CD4-positive, alpha-beta T cell treated with Interleukin-17A for 1 hour (primary cell): ENCODE measurements around the gene LYST.
A peak's percentile ranks its signal among the peaks of the same experiment; 100 is the strongest.
"Not testable (repeated sequence)": the region's sequence is repeated elsewhere in the genome, so short reads cannot be mapped to it uniquely, and the experiment has no call there.

Experiments
- DNase-seq: peaks from one replicate; pipeline ENCODE4 v3.0.0-alpha.2; 2020

The LYST gene

DNA sequence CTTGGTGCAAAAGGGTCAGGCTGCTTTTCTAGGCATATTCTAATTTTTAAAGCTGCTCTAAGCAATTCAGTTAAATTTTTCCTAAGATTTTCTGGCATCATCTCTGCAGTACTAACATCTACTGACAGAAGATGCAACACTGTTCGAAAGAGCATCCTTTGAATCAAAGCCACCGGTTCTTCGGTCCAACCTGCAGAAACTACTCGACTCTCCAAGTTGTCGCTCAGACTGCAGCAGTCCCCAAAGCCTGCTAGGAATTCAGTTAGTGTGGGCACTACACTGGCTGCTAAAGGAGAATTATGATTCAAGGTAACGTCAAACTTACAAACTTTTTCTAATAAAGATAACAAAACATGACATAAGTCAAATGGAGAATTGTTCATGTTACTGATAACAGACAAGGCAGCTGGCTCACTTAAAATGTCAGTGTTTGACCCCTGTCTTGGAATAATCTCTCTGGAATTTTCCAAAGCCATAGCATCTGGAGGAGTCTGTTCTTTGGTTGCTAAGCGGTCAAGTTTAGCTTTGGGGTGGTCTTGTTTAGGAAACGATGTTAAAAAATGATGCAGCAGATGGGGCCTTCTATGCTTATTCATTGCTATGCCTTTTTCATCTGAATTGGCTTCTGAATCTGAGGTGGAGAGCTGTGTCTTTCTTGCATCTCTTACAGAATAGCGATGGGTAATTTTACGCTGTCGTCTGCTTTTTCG lies 56.9 kb downstream of the LYST start:
- no peak for DNase-seq

DNA sequence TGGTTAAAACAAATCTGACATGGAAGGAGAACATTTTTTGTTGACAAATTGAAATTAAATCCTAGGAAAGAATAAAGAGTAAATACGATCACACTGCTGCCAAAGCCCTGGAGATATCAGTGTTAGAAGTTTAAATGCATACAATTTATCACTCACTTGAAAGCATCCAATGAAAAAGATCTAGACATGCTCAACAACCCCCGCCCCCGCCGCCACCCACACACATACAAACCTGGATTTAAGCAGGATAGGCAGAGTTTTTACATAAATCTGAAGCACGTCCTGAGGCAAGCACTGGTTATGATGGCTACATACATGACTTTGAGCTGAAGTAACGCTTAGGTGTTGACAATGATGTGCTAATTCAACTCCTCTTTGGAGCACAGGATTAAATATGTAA lies 58.5 kb downstream of the LYST start:
- no peak for DNase-seq

DNA sequence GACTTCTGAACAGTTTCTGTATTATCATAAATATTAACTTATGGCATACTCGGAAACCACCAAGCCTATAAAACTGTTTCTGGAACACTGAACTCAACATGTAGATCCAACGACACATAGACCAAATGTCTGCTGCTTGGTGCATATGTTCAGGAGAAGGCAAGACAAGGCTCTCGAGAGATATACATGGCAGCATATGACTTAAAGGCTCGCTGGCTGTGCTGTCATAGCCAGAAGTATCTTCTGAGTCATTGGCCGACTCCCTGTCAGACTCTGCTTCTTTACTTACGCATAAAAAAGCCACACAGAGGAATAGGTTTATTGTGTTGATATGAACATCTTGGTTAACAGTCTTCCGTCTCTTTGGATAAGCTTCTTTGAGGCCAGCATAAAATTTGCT lies 60.6 kb downstream of the LYST start:
- no peak for DNase-seq

DNA sequence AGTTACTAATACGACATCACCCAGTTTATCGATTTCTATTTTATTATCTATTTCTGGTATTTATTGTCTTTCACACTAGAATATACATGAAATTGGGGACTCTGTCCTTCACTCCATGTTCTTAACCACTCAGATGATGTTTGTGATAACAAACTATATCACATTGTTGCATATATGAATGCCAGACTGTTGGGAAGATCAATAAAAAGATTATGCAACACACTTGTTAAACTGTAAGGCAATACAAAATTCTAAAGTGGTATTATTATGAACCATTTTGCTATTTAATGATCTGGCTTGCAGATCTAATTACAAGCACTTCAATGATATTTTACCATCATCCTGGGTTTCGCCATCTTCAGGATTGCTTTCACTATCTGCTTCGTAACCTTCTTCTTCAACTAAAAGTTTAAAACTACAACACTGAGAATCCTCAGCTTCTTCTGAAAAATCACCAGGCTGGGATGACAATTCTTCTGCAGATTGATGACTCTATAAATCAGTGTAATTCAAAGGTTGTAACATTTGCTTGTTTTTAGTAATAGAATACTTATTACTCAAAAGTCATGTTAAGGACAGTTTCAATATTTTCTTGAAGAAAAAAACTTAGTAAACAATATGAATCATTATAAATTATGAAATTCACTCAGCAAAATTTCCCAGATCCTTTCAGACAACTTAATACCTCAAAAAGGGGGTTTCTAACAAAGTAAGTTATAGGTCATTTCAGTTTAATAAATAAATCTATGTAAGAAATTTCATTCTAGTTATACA lies 63.9 kb downstream of the LYST start:
- no peak for DNase-seq

DNA sequence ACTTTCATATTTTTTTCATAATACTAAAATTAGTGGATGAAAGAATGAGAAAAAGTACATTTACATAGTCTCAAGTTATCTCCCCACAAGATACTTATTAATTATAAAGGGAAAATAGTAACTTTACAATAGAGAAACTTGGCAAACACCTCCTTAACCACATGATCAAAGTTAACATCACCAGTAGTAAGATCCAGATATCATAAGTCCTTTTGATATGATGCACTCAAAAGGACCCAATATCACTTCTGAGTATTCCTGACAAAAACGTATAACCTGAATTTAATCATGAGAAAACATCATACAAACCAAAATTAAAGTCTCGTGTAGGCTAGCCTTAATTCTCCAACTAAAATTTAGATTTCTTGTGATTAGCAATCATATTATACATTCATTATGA lies 67.4 kb downstream of the LYST start:
- no peak for DNase-seq

GRCh38 chr1:235791532-235792060 lies 75.1 kb downstream of the LYST start:
- no peak for DNase-seq

DNA sequence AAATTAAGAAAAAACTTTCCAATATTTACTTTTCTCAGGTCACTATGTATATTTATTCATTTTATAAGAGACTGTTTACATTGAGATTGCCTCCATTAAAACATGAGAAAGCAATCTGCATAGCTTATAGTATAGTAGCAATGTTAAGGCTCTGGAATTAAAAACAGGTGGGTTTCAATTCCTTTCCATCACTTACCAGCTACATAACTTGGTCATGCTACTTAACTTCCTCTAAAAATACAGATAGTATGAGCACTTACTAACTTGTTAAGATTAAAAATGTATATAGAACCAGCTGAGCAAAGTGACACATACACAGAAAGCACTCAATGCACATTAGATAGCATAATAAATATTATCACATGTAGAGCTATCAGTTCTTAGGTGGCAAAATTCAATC lies 76.6 kb downstream of the LYST start:
- no peak for DNase-seq

- not testable (repeated sequence) for DNase-seq
Measured at GRCh38 chr1:235786227-235786898, 80.3 kb downstream of the LYST start.

DNA sequence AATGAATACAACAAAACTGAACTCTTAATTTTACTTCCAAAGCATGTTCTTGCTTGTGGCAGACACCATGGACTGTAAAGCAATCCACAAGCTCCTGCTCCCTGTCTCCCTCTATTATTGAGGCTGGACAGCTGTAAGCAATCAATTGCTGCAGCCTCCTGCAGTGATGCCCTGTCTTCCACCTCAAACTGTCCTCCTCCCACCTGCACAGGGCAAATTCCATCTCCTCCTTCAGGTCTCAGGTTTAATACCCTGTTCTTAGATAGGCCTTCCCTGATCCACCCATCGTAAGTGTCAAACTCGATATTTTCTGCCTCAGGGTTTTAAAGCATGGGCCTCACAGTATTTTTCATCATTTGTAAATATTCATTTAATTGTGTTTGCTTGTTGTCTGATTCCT lies 81.8 kb downstream of the LYST start:
- DNase-seq, result no peak

DNA sequence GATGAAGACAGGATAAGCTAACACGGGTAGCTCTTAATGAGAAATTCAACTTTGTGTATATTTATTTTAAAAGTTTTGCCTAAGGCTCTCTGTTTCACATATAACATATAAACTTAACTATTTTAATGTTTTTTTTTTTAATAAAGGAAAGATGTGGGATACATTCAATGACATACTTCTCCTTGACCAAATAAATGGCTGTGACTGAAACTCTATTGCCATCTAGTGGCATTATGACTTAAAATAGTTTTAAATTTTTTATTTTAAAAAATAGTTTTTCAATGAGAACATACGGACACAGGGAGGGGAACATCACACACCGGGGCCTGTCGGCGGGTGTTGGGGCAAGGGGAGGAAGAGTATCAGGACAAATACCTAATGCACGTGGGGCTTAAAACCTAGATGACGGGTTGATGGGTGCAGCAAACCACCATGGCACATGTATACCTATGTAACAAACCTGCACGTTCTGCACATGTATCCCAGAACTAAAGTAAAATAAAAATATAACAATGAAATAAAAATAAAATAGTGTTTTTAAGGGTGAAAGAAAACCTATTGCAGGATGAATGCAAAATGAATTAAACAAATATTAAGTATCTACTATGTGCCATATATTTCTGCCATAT lies 83.4 kb downstream of the LYST start:
- DNase-seq, result peak; percentile 27

- DNase-seq, result no peak
Measured at GRCh38 chr1:235782601-235783000, 84.1 kb downstream of the LYST start.

- DNase-seq, result no peak
Measured at GRCh38 chr1:235781807-235782206, 84.9 kb downstream of the LYST start.

DNA sequence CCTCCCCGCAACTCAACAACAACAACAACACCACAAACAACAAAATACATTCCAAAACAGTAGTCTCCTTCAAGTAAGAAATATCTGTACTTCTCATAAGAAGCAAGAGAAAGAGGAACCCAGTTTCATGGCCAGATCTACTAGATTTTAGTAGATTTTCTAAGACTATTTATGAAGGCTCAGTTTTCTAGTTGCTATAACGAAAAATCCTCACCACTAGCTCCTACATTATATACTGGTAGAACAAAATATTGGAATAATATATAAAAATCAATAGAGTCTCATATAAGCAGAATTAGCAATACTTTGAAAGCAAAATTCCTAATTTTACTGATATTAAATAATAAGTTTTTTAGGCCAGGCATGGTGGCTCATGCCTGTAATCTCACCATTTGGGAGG lies 86.9 kb downstream of the LYST start:
- DNase-seq, result no peak

DNA sequence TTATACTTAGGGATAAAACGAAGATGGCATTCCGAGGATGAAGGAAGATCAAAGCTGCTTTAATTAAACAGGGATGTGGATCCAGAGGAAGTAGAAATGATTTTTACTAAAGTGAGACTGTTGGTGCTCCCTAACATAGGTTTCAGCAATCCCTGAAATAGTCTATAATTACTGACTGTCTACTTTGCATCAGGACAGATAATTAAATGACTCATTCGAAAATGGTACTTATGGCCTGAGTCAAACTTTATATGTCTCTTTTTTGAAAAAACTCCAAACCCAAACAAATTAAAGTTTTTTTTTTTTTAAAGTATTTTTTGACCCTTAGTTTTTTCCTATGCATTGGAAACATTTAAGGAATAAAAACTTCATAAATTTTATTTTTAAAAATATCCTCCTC lies 90.3 kb downstream of the LYST start:
- no peak for DNase-seq

DNA sequence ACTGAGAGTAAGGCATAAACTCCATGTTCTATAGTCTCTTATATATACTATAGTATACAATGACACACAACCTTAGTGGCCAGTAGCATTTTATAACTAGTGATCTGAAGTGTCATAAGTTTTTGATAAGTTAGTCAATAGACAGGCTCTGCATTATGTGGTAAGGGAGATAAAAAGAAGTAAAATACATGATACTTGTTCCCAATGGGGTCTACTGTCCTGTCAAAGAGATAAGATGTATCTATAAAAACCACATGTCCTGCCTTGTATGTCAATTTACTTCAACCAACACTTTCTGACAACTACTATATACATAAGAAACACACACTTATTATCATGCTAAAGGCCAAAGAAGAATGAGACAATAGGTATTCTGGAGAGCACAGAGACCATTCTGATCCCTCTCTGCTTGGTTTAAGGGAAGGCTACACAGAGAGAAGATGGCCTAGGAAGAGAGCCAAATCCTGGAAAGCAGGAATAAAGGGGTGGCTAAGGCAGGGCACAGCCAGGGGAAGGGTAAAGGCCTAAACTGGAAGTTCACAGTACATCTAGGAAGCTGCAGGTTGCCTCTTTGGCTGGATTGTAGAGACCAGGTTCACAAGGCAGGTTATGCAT lies 91.4 kb downstream of the LYST start:
- no peak for DNase-seq

DNA sequence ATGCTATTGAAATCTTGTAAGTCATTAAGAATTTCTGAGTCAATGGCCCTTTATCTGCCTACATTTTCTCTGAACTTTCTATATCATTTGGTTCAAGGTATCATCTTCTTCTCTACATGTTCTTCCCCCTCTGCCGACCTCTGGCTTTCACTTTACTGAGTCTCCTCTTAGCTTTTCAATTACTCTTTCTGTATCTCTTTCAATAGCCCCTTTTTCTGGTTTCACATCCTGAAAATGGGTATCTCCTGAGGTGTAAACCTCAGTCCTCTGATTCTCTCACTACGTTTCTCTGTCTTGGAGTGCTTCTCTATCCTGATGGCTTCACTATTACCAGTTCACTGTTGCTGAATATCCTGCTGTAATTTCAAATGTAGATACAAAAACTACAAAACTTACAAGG lies 98.9 kb downstream of the LYST start:
- no peak for DNase-seq

DNA sequence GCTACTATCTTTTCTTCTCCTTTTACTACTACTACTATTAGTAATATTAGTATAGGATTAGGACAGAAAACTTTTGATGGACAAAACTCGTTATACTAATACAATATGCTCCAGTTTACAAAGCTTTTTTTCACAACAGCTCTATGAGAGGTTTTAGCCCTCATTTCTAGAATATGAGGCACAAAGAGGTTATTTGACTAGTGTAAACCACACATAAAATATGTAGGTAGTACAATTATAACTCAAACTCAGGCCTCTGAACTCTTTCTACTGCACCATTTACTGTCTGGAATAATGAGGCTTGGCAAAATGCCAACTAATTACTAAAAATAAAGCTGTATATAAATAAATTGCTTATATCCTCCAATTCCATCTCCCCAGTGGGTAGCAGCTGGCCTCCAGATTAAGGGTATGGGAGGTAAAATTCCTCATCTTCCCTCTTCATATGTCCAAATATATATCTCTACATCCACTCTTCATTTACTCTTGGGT lies 99.9 kb downstream of the LYST start:
- DNase-seq, result no peak

DNA sequence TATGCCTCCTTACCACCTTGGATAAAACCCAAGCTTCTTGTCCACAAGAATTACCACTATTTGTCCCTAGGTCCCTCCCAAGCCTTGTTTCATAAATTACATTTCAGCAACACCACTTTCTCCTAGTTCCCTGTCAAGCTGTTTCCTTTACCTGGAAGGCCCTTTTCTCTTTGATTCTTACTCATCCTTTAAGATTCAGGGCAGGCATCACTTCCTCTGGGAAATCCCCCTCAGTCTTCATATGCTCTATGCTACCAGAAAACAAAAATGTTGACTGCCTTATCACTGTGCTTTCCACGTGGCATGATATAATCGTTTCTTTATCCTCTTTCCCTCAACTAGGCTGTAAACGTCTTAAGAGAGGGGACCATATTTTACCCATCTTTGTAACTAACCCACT lies 102.7 kb downstream of the LYST start:
- DNase-seq, result peak; percentile 4

DNA sequence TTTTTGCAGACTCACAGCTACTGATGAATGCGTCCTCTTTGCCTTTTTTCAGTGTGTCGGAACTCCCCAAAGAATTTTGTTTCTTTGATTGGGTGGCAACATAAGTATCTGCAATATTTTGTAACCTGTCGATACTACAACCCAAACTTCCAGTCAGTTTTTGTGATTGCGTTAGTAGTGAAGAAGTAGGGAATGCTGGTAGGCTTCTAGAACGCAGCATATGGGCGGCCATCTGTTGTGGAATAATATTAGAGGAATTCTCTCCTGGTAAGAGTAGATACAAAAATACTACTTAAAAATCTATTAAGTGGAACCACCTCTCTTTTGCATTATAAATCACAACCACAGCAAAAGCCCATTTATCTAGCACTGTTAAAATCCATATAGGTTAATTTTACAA lies 107.4 kb downstream of the LYST start:
- DNase-seq, result no peak

- DNase-seq, result no peak
Measured at GRCh38 chr1:235758931-235759330, 107.8 kb downstream of the LYST start.

GRCh38 chr1:235757587-235758096 lies 109.1 kb downstream of the LYST start:
- no peak for DNase-seq

GRCh38 chr1:235754186-235754585 lies 112.5 kb downstream of the LYST start:
- not testable (repeated sequence) for DNase-seq
